ENCODE measurements around the gene RUNX1.

- TF ChIP-seq POLR2A (IDR thresholded peaks at IDR 0.05; ENCODE audit: low read length) (no peak), GATA1 (IDR thresholded peaks at IDR 0.05; ENCODE audit: low read depth, low read length) (no peak)
Observed at GRCh38 chr21:34836103-34836932, 212.8 kb downstream of the RUNX1 start.

All from erythroblast (primary cell).